Activated CD8-positive, alpha-beta T cell treated with anti-CD3 and anti-CD28 coated beads for 36 hours (primary cell): ENCODE results near the gene SYNE2. TPM values are rescaled to one million over a fixed set of nuclear protein-coding genes. Genes with fewer than 3 reads are reported as not detected.

ENCODE experiments used
- ATAC-seq: fragments of 200-7000 bp; cut with Tn5 transposase; one replicate; pipeline ENCODE4 v1.10.0; 2021; ENCODE audit warnings: mild to moderate bottlenecking, moderate library complexity
- CTCF ChIA-PET: fragments of 350-600 bp; sonication (Branson Sonifier 250); formaldehyde crosslinking; loops from one replicate; lab custom pipeline; 2021; ENCODE audit warnings: antibody characterized with exemption; lab: Charles Lee
- POLR2A ChIA-PET: fragments of 350-600 bp; sonication (Branson Sonifier 250); formaldehyde crosslinking; loops from one replicate; lab custom pipeline; 2021; ENCODE audit warnings: antibody characterized with exemption; lab: Charles Lee
- DNase-seq: peaks from one replicate; pipeline ENCODE4 v3.0.0-alpha.2; 2020
- H3K27ac Mint-ChIP-seq: one replicate; pipeline ENCODE4 v1.8.0; 2021; ENCODE audit warnings: mild to moderate bottlenecking, mixed read lengths
- H3K27me3 Mint-ChIP-seq: one replicate; pipeline ENCODE4 v1.8.0; 2021; ENCODE audit warnings: mixed read lengths
- H3K36me3 Mint-ChIP-seq: one replicate; pipeline ENCODE4 v1.8.0; 2021; ENCODE audit warnings: low read depth, mixed read lengths
- H3K4me1 Mint-ChIP-seq: one replicate; pipeline ENCODE4 v1.8.0; 2021; ENCODE audit warnings: low read depth, mixed read lengths
- H3K4me3 Mint-ChIP-seq: one replicate; pipeline ENCODE4 v1.8.0; 2021; ENCODE audit warnings: mild to moderate bottlenecking, moderate library complexity, mixed read lengths
- H3K9me3 Mint-ChIP-seq: one replicate; pipeline ENCODE4 v1.8.0; 2021; ENCODE audit warnings: mixed read lengths
- CTCF ChIP-seq: fragments of 200-600 bp; IDR thresholded peaks from one replicate; pipeline ENCODE4 v1.8.0; 2022; ENCODE audit warnings: antibody characterized with exemption, mild to moderate bottlenecking
- intact Hi-C: fragments of 100-400 bp; cut with micrococcal nuclease; formaldehyde crosslinking; loops from one replicate; pipeline ENCODE4 v1.10.0; 2022
- total RNA-seq, 2 experiments: library from RNA; stranded (reverse); gene quantifications; one replicate each; pipeline ENCODE4 v1.2.3, GENCODE V29; 2021

SYNE2 gene
- total RNA-seq, 2 experiments from 2014 or later = 28.1 to 29.0 TPM

- Mint-ChIP-seq H3K9me3 (no peaks in the 10 kb centered on the region), H3K36me3 (peaks cover 13% of the 10 kb centered on the region), H3K27me3 (no peaks in the 10 kb centered on the region), H3K4me3 (no peak overlapping the region), H3K27ac (peak overlapping the region; percentile 80), H3K4me1 (peaks cover 27% of the 10 kb centered on the region)
- no peak for ATAC-seq
- DNase-seq = no peak
- intact Hi-C loops = no loop called here
- ChIA-PET POLR2A (no interaction called here), CTCF (interaction anchor here (0.9 to 3.5 kb wide), 3 partner anchors 12 to 109 kb away, joined by 4 to 14 read pairs (median 8); no protein-coding TSS in a partner anchor)
- no peak for TF ChIP-seq CTCF
Measured at GRCh38 chr14:64195199-64195598, 342.4 kb downstream of the SYNE2 start.

GRCh38 chr14:64196056-64196455, 343.3 kb downstream of the SYNE2 start:
- H3K9me3 Mint-ChIP-seq = no peaks in the 10 kb centered on the region
- DNase-seq = no peak
- H3K27me3 Mint-ChIP-seq = no peaks in the 10 kb centered on the region
- CTCF ChIA-PET = interaction anchor here (2.9 to 3.5 kb wide), 2 partner anchors 99 to 108 kb away, joined by 8 to 14 read pairs; no protein-coding TSS in a partner anchor
- intact Hi-C loops = no loop called here
- H3K4me3 Mint-ChIP-seq = no peak overlapping the region
- H3K36me3 Mint-ChIP-seq = peaks cover 7% of the 10 kb centered on the region
- peaks cover 27% of the 10 kb centered on the region for H3K4me1 Mint-ChIP-seq
- POLR2A ChIA-PET = interaction anchor here (0.6 kb wide), 1 partner anchor 457 kb away, joined by 3 read pairs; no protein-coding TSS in a partner anchor
- TF ChIP-seq CTCF = no peak
- no peak overlapping the region for H3K27ac Mint-ChIP-seq
- no peak for ATAC-seq

GRCh38 chr14:64196814-64197411, 344.1 kb downstream of the SYNE2 start:
- peak overlapping the region; percentile 9 for H3K4me3 Mint-ChIP-seq
- intact Hi-C loops = no loop called here
- no peak for TF ChIP-seq CTCF
- H3K27ac Mint-ChIP-seq = no peak overlapping the region
- peaks cover 25% of the 10 kb centered on the region for H3K4me1 Mint-ChIP-seq
- H3K9me3 Mint-ChIP-seq = no peaks in the 10 kb centered on the region
- peaks cover 5% of the 10 kb centered on the region for H3K36me3 Mint-ChIP-seq
- DNase-seq (peak; percentile 26), ATAC-seq (peak; percentile 55)
- H3K27me3 Mint-ChIP-seq = no peaks in the 10 kb centered on the region
- POLR2A ChIA-PET = interaction anchor here (0.6 kb wide), 1 partner anchor 458 kb away, joined by 3 read pairs; no protein-coding TSS in a partner anchor
- CTCF ChIA-PET = interaction anchor here (1.1 to 3.5 kb wide), 2 partner anchors 107 to 201 kb away, joined by 3 to 14 read pairs; no protein-coding TSS in a partner anchor

GRCh38 chr14:64197996-64198395, 345.2 kb downstream of the SYNE2 start:
- intact Hi-C loops = no loop called here
- Mint-ChIP-seq H3K9me3 (no peaks in the 10 kb centered on the region), H3K4me1 (peaks cover 25% of the 10 kb centered on the region), H3K27ac (no peak overlapping the region), H3K36me3 (peaks cover 5% of the 10 kb centered on the region), H3K27me3 (no peaks in the 10 kb centered on the region), H3K4me3 (no peak overlapping the region)
- TF ChIP-seq CTCF = no peak
- DNase-seq (no peak), ATAC-seq (no peak)
- ChIA-PET CTCF (interaction anchor here (3.5 kb wide), 1 partner anchor 106 kb away, joined by 14 read pairs; no protein-coding TSS in a partner anchor), POLR2A (no interaction called here)

- Mint-ChIP-seq H3K27me3 (no peaks in the 10 kb centered on the region), H3K9me3 (no peaks in the 10 kb centered on the region), H3K36me3 (peaks cover 5% of the 10 kb centered on the region), H3K4me3 (no peak overlapping the region), H3K27ac (no peak overlapping the region), H3K4me1 (peaks cover 25% of the 10 kb centered on the region)
- no peak for TF ChIP-seq CTCF
- no peak for DNase-seq
- no peak for ATAC-seq
- CTCF ChIA-PET = interaction anchor here (0.6 to 1.1 kb wide), 2 partner anchors 21 to 105 kb away, joined by 3 to 5 read pairs; no protein-coding TSS in a partner anchor
- intact Hi-C loops = no loop called here
- POLR2A ChIA-PET = no interaction called here
Measured at GRCh38 chr14:64198486-64198885, 345.7 kb downstream of the SYNE2 start.
